Osteoblast (primary cell): ENCODE measurements around the gene CTSH. TPM values are rescaled to one million over a fixed set of nuclear protein-coding genes. Genes with fewer than 3 reads are reported as not detected.

Source experiments
- DNase-seq: peaks from one replicate; pipeline ENCODE4 v3.0.0; 2011; ENCODE audit warnings: low spot score, mixed read lengths; ENCODE audit not compliant: insufficient read length; ENCODE audit errors: missing footprints
- H2AFZ ChIP-seq: 2 replicates; pipeline ENCODE4 v1.6.0; 2011; ENCODE audit warnings: mild to moderate bottlenecking, low read length
- H3K27ac ChIP-seq: 2 replicates; pipeline ENCODE4 v1.5.1; 2011; ENCODE audit warnings: mild to moderate bottlenecking, low read depth, low read length, moderate library complexity
- H3K27me3 ChIP-seq: 2 replicates; pipeline ENCODE4 v1.6.0; 2012; ENCODE audit warnings: mild to moderate bottlenecking, control low read depth, inconsistent platforms, low read length, moderate library complexity; ENCODE audit not compliant: insufficient read depth
- H3K36me3 ChIP-seq: 2 replicates; pipeline ENCODE4 v1.5.1; 2011; ENCODE audit warnings: mild to moderate bottlenecking, low read length, control low read depth, moderate library complexity; ENCODE audit not compliant: insufficient read depth
- H3K4me1 ChIP-seq: 2 replicates; pipeline ENCODE4 v1.5.1; 2011; ENCODE audit warnings: mild to moderate bottlenecking, low read length, control low read depth, moderate library complexity; ENCODE audit not compliant: insufficient read depth
- H3K4me2 ChIP-seq: 2 replicates; pipeline ENCODE4 v1.6.0; 2011; ENCODE audit warnings: mild to moderate bottlenecking, low read length; ENCODE audit not compliant: insufficient read depth
- H3K4me3 ChIP-seq: fragments of 200-600 bp; sonication (generic); 3 replicates; pipeline ENCODE4 v1.5.1; 2012; ENCODE audit warnings: mild to moderate bottlenecking, low read length, inconsistent platforms; ENCODE audit not compliant: insufficient read depth
- H3K79me2 ChIP-seq: 2 replicates; pipeline ENCODE4 v1.6.0; 2012; ENCODE audit warnings: mild to moderate bottlenecking, low read length, control low read depth, inconsistent platforms; ENCODE audit not compliant: insufficient read depth
- H3K9me3 ChIP-seq: 2 replicates; pipeline ENCODE4 v1.5.1; 2011; ENCODE audit warnings: low read depth, low read length, control low read depth
- H4K20me1 ChIP-seq: 2 replicates; pipeline ENCODE4 v1.6.0; 2012; ENCODE audit warnings: mild to moderate bottlenecking, low read length, control low read depth; ENCODE audit not compliant: insufficient read depth
- total RNA-seq: library from RNA; depleted of rRNA; stranded (reverse); fragments of >200 nt; gene quantifications from 2 replicates; pipeline ENCODE4 v1.2.3, GENCODE V29; 2012
- TF ChIP-seq, protein P1 (sequence below): IDR thresholded peaks from 2 replicates; pipeline ENCODE4 v1.5.1; 2011; ENCODE audit warnings: mild to moderate bottlenecking, low read depth, low read length, moderate library complexity; ENCODE audit errors: extremely low read depth

Gene CTSH
- total RNA-seq, 1 donor, result 4.7 TPM

DNA sequence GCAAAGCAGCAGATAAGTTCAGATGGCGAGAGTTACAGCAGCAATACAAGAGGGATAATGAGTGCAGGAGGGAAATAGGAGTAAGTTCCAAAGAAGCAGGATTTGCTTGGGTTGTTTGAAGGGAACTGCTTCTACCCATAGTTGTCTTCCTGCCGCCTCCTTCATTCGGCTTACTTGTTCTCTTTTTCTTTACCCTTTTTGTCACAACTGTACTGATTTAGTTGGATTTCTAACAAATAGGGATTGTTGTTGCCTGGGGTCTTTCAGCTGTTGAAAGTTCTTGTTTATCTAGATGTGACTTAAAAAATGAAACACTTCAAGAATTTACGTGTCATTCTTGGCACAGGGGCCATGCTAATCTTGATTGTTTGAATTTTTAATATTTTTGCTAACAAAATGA is 46.3 kb downstream of the CTSH start:
- Histone ChIP-seq H3K9me3 (no peaks in the 10 kb centered on the region), H3K27ac (no peak overlapping the region), H3K27me3 (no peaks in the 10 kb centered on the region), H4K20me1 (peaks cover 44% of the 10 kb centered on the region), H3K4me3 (no peak overlapping the region), H3K4me1 (peaks cover 16% of the 10 kb centered on the region), H3K36me3 (peaks cover 92% of the 10 kb centered on the region), H3K79me2 (peaks cover 67% of the 10 kb centered on the region), H3K4me2 (no peak overlapping the region), H2AFZ (no peak overlapping the region)
- TF ChIP-seq, protein P1, sequence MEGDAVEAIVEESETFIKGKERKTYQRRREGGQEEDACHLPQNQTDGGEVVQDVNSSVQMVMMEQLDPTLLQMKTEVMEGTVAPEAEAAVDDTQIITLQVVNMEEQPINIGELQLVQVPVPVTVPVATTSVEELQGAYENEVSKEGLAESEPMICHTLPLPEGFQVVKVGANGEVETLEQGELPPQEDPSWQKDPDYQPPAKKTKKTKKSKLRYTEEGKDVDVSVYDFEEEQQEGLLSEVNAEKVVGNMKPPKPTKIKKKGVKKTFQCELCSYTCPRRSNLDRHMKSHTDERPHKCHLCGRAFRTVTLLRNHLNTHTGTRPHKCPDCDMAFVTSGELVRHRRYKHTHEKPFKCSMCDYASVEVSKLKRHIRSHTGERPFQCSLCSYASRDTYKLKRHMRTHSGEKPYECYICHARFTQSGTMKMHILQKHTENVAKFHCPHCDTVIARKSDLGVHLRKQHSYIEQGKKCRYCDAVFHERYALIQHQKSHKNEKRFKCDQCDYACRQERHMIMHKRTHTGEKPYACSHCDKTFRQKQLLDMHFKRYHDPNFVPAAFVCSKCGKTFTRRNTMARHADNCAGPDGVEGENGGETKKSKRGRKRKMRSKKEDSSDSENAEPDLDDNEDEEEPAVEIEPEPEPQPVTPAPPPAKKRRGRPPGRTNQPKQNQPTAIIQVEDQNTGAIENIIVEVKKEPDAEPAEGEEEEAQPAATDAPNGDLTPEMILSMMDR, result no peak
- no peak for DNase-seq

DNA sequence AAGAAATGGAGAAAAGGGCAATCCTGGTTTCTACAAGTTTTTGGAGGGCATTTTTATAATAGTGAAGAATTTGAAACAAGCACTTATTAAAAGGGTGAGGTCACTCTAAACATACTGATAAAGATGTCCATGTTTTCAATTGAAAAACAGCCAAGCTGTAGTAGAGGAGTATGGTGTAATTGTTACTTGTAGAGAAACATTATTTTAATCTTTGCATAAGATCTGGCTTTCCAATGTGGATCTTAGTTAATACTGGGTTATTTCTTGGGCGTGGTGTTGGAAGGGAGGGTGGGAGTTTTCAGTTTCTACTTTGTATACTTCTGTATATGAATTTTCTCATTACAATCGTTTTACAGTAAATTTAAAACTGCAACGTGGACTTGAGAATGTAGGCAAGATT is 49.4 kb downstream of the CTSH start:
- H3K9me3 ChIP-seq, result no peaks in the 10 kb centered on the region
- no peak overlapping the region for H2AFZ ChIP-seq
- peaks cover 39% of the 10 kb centered on the region for H4K20me1 ChIP-seq
- no peaks in the 10 kb centered on the region for H3K27me3 ChIP-seq
- no peak overlapping the region for H3K4me2 ChIP-seq
- no peaks in the 10 kb centered on the region for H3K4me1 ChIP-seq
- H3K36me3 ChIP-seq, result peaks cover 94% of the 10 kb centered on the region
- TF ChIP-seq, protein P1, result no peak
- DNase-seq, result no peak
- no peak overlapping the region for H3K27ac ChIP-seq
- H3K4me3 ChIP-seq, result no peak overlapping the region
- peaks cover 82% of the 10 kb centered on the region for H3K79me2 ChIP-seq

DNA sequence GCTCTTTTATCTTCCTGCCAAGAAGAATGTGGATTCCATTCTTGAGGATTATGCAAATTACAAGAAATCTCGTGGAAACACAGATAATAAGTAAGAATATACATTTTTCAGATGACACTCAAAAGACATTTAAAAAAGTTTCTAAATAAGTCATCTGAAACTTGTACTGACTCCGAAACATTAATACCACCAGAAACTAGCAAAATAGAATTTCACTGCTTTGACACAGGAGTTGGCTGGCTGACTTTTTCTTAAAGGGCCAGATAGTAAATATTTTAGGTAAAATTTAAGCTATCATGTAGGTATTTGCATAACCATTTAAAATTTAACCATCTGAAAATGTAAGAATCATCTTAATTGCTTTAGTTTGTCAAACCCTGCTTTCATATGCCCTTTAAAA is 51.3 kb downstream of the CTSH start:
- H4K20me1 ChIP-seq, result peaks cover 41% of the 10 kb centered on the region
- no peak overlapping the region for H3K4me2 ChIP-seq
- no peak overlapping the region for H3K4me3 ChIP-seq
- no peaks in the 10 kb centered on the region for H3K9me3 ChIP-seq
- peaks cover 96% of the 10 kb centered on the region for H3K36me3 ChIP-seq
- H3K27ac ChIP-seq, result no peak overlapping the region
- DNase-seq, result no peak
- H2AFZ ChIP-seq, result no peak overlapping the region
- TF ChIP-seq, protein P1, result no peak
- no peaks in the 10 kb centered on the region for H3K27me3 ChIP-seq
- H3K4me1 ChIP-seq, result no peaks in the 10 kb centered on the region
- peaks cover 87% of the 10 kb centered on the region for H3K79me2 ChIP-seq

DNA sequence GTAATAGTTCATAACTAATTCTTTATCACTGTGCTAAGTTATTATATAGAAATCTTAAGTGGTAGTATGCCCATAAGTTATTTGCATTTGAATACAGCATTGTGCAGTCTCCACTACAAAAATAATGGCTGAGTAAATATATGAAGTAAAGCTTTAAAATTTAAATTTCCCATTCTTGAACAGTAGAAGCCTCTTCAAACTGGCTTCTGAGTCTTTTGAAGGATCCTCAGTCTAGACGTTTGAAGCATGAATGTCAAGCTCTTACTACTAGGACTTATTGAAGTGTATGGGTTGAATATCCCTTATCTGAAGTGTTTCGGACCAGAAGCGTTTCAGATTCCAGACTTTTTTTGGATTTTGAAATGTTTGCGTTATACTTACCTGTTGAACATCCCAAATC is 55.8 kb downstream of the CTSH start:
- H2AFZ ChIP-seq, result no peak overlapping the region
- H3K27ac ChIP-seq, result no peak overlapping the region
- TF ChIP-seq, protein P1, result no peak
- no peaks in the 10 kb centered on the region for H3K27me3 ChIP-seq
- H3K9me3 ChIP-seq, result no peaks in the 10 kb centered on the region
- peaks cover 57% of the 10 kb centered on the region for H4K20me1 ChIP-seq
- H3K4me2 ChIP-seq, result no peak overlapping the region
- H3K79me2 ChIP-seq, result peaks cover 95% of the 10 kb centered on the region
- H3K4me3 ChIP-seq, result no peak overlapping the region
- H3K36me3 ChIP-seq, result peaks cover 99% of the 10 kb centered on the region
- DNase-seq, result no peak
- no peaks in the 10 kb centered on the region for H3K4me1 ChIP-seq
